Duodenal mucosa (tissue), 2 donors: Measurements from ENCODE around the gene RNF26.
A peak's percentile ranks its signal among the peaks of the same experiment; 100 is the strongest.

ENCODE experiments used
- H3K27ac ChIP-seq: one replicate; pipeline ENCODE4 v1.7.0; 2013; ENCODE audit warnings: low read depth, low read length
- H3K27me3 ChIP-seq, 2 donors: one replicate each; pipeline ENCODE4 v1.7.0; 2013; ENCODE audit warnings: low read length in 2 of 2, control low read depth in 1 of 2; ENCODE audit not compliant: insufficient read depth in 2 of 2, control insufficient read depth in 1 of 2
- H3K36me3 ChIP-seq, 2 donors: one replicate each; pipeline ENCODE4 v1.7.0; 2013; ENCODE audit warnings: low read length in 2 of 2, control low read depth in 1 of 2; ENCODE audit not compliant: insufficient read depth in 2 of 2, control insufficient read depth in 1 of 2
- H3K4me1 ChIP-seq, 2 donors: one replicate each; pipeline ENCODE4 v1.7.0; 2013; ENCODE audit warnings: low read length in 2 of 2, control low read depth in 1 of 2; ENCODE audit not compliant: insufficient read depth in 2 of 2, control insufficient read depth in 1 of 2
- H3K4me3 ChIP-seq, 2 donors: one replicate each; pipeline ENCODE4 v1.7.0; 2013; ENCODE audit warnings: low read length in 2 of 2, low read depth in 1 of 2
- H3K9ac ChIP-seq, 2 donors: one replicate each; pipeline ENCODE4 v1.7.0; 2013; ENCODE audit warnings: low read length in 2 of 2, low read depth in 1 of 2
- H3K9me3 ChIP-seq, 2 donors: one replicate each; pipeline ENCODE4 v1.7.0; 2013; ENCODE audit warnings: low read length in 2 of 2, control low read depth in 1 of 2; ENCODE audit not compliant: control insufficient read depth in 1 of 2

The RNF26 gene

DNA sequence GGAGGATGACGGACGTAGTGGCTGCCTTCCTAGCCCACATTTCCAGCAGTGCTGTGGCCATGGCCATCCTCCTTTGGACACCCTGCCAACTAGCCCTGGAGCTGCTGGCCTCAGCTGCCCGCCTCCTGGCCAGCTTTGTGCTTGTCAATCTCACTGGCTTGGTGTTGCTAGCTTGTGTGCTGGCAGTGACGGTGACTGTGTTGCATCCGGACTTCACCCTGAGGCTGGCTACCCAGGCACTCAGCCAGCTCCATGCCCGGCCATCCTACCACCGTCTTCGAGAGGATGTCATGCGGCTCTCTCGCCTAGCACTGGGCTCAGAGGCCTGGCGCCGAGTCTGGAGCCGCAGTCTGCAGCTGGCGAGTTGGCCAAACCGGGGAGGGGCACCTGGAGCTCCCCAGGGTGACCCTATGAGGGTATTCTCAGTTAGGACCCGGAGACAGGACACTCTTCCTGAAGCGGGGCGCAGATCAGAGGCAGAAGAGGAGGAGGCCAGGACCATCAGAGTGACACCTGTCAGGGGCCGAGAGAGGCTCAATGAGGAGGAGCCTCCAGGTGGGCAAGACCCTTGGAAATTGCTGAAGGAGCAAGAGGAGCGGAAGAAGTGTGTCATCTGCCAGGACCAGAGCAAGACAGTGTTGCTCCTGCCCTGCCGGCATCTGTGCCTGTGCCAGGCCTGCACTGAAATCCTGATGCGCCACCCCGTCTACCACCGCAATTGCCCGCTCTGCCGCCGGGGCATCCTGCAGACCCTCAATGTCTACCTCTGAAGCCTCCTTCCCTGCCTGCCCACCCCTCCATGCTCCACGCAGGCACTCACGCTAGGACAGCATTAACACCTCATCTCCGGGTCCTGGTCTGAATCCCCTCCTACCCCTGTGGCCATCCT lies 1.6 kb downstream of the RNF26 start:
- no peak overlapping the region for H3K27ac ChIP-seq
- no peak overlapping the region for H3K9ac ChIP-seq
- peak overlapping the region; percentile 95 to 98 for H3K4me3 ChIP-seq
- H3K9me3 ChIP-seq, result no peaks in the 10 kb centered on the region
- H3K36me3 ChIP-seq, result peaks cover 0 to 4% of the 10 kb centered on the region in 2 donors
- peaks cover 32 to 52% of the 10 kb centered on the region in 2 donors for H3K4me1 ChIP-seq
- H3K27me3 ChIP-seq, result peaks cover 0 to 3% of the 10 kb centered on the region in 2 donors

DNA sequence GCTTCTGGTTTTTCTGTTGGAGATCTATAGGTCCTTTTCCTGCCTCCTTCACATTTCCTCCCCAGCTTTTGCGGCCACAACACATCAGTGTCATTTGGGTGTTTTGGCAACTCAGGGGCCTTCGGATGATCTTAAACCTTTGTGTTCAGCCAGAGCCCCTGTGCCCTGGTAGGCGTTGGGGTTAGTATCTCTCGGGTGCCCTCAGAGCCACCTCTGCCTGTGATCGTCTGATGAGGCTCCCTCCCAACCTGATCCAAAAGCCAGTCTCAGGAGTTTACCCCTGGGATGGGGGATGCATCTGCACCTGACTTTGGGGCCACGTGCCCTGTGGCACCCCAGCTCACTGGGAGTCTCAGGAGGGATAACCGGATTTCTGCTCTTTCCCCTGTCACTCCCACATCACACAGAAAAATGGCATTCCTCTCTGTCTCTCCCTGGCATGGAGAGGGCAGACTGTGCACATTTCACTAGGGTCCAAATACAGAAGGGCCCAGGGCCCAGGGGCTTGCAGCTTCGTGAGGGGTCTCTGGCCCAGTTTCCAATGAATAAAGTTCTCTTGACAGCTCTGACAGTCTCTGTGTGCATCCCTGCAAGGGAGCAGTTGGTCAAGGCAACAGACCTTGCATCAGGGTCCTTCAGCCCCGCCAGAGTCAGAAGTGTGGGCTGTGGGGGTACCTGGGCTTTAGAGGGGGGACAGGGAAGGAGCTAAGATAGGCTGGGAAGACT lies 2.6 kb downstream of the RNF26 start:
- H3K4me3 ChIP-seq, result no peak overlapping the region
- H3K4me1 ChIP-seq, result peaks cover 38 to 57% of the 10 kb centered on the region in 2 donors
- H3K27me3 ChIP-seq, result peaks cover 0 to 3% of the 10 kb centered on the region in 2 donors
- H3K9ac ChIP-seq, result no peak overlapping the region
- no peaks in the 10 kb centered on the region for H3K9me3 ChIP-seq
- H3K27ac ChIP-seq, result no peak overlapping the region
- peaks cover 0 to 4% of the 10 kb centered on the region in 2 donors for H3K36me3 ChIP-seq

DNA sequence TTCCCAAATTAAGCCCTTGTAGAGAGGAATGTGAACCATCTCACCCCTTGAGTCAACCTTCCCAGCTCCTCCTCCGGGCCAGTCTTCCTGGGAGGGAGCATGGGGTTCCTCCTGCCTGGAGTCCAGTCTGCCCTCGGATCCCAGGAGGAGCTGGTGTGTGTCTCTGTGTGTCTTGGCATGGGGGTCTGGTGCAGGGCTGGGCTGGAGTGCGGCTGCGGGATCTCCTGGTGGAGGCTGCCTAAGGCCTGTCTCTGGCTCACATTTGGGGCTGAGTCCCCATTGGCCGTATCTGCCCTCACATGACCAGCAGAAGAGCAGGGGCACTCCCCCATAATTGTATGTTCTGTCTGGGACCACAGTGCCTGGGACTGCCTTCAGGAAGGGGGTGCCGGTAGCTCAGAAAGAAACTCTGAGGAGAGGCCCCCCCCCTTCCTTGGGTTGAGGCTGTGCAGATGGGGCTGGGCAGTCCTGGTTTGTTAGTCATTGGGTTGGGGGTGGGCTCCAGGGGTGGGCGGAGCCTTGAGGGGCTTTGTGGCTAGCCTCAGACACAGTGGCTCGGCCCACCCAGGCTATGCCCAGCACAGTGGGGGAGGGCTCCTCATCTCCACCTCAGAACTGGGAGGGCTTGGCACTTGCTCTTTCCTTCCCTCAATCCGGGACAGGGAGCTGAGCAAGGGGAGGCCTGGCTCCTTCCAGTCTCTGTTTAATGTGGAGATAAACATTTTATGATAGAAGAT lies 3.4 kb downstream of the RNF26 start:
- Histone ChIP-seq H3K4me3 (no peak overlapping the region), H3K4me1 (peaks cover 38 to 57% of the 10 kb centered on the region in 2 donors), H3K9me3 (no peaks in the 10 kb centered on the region), H3K27me3 (peaks cover 0 to 3% of the 10 kb centered on the region in 2 donors), H3K36me3 (peaks cover 0 to 4% of the 10 kb centered on the region in 2 donors), H3K27ac (peak overlapping the region; percentile 59), H3K9ac (peak overlapping the region in 1 of 2 donors; percentile 25)

DNA sequence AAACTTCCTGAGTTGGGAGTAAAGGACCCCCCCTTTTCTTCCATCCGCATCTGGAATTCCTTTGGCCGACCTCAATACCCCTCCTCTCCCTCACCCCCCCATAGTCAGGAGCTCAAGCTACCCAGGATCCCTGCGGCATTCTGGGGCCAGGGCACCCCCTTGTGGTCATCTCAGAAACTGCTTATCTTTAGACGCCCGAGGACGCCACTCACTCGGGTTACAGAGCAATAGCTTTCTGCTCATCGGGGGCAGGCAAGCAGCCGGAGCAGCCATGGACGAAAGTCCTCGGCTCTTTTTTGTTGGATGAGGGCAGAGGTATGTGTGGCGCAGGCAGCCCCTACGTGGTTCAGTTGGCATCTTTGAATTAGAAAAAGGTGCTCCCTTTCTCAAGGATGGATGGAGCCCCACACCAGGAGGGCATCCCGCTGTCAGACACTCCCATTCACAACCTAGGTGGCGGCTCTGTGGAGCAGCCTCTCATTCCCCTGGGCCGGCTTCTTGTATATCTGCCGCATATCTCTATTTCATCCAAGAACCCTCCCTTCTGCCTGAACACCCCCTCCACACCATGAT lies 4.1 kb downstream of the RNF26 start:
- H3K4me3 ChIP-seq, result no peak overlapping the region
- H3K4me1 ChIP-seq, result peaks cover 38 to 57% of the 10 kb centered on the region in 2 donors
- peaks cover 0 to 4% of the 10 kb centered on the region in 2 donors for H3K36me3 ChIP-seq
- no peak overlapping the region for H3K9ac ChIP-seq
- no peak overlapping the region for H3K27ac ChIP-seq
- no peaks in the 10 kb centered on the region for H3K9me3 ChIP-seq
- peaks cover 0 to 3% of the 10 kb centered on the region in 2 donors for H3K27me3 ChIP-seq

DNA sequence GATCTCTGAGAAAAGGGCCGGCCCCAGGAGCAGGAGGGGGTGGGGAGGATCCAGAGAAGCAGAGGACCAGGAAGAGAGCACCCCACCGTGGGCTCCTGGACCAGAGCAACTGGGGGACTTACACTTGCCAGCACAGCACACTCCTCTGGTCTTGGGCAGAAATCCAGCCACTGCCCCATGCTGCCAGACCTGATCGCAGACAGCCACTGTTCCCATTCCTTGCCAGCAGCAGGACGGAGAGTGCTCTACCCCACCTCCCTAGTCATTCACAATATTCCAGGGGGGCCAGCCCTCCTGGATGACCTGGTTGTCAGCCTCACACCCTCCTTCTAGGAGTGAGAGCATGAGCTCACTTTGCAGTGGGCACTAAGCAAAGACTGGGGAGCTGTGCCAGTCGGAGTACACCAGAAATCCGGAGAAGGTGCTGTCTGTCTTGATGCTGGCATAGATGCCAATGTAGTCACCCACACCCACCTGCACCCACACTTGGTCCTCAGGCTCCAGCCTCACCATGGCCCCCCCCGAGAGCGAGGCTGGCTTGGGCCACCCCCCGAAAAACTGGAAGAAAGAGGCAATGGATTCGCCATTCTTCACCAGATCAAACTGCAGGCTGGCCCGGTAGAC lies 4.8 kb downstream of the RNF26 start:
- H3K27ac ChIP-seq, result peak overlapping the region; percentile 35
- peak overlapping the region; percentile 26 to 57 for H3K9ac ChIP-seq
- peak overlapping the region; percentile 46 to 64 for H3K4me3 ChIP-seq
- H3K36me3 ChIP-seq, result peaks cover 0 to 4% of the 10 kb centered on the region in 2 donors
- no peaks in the 10 kb centered on the region for H3K9me3 ChIP-seq
- H3K4me1 ChIP-seq, result peaks cover 38 to 52% of the 10 kb centered on the region in 2 donors
- peaks cover 0 to 3% of the 10 kb centered on the region in 2 donors for H3K27me3 ChIP-seq

DNA sequence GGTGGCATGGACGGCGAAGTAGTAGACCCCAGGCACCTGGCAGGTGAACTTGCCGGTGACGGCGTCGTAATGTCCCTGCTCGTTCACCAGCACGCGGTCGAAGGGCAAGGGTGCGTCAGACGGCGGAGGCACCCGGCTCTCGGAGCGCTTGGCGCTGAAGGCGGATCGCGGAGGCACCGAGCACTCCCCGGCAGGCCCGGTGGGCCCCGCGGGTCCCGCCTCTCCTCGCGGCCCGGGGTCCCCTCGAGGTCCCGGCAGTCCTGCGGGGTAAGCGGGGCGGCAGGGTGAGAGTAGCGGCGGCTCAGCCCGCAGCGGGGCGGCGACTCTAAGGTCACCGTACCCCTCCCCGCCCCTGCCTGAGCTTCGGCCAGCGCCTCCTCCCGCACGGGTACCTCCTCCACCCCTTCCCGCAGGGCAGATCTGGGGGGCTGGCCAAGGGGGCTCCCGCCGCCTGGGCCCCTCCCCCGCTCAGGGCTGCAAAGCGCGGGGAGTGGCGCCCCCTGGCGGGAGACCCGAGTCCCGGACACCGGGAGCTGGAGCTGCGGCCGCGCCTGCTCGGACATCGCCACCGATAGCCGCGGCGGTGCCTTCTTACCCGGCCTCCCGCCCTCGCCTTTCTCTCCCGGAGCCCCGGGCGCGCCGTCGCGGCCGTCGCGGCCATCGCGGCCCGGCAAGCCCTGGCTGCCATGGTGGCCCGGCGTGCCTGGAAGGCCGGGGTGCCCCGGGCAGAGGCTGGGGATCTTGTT lies 5.4 kb downstream of the RNF26 start:
- Histone ChIP-seq H3K4me1 (peaks cover 38 to 49% of the 10 kb centered on the region in 2 donors), H3K4me3 (peak overlapping the region; percentile 46 to 64), H3K27me3 (peaks cover 0 to 3% of the 10 kb centered on the region in 2 donors), H3K27ac (peak overlapping the region; percentile 76), H3K9me3 (no peaks in the 10 kb centered on the region), H3K9ac (peak overlapping the region; percentile 40 to 57), H3K36me3 (peaks cover 0 to 4% of the 10 kb centered on the region in 2 donors)

DNA sequence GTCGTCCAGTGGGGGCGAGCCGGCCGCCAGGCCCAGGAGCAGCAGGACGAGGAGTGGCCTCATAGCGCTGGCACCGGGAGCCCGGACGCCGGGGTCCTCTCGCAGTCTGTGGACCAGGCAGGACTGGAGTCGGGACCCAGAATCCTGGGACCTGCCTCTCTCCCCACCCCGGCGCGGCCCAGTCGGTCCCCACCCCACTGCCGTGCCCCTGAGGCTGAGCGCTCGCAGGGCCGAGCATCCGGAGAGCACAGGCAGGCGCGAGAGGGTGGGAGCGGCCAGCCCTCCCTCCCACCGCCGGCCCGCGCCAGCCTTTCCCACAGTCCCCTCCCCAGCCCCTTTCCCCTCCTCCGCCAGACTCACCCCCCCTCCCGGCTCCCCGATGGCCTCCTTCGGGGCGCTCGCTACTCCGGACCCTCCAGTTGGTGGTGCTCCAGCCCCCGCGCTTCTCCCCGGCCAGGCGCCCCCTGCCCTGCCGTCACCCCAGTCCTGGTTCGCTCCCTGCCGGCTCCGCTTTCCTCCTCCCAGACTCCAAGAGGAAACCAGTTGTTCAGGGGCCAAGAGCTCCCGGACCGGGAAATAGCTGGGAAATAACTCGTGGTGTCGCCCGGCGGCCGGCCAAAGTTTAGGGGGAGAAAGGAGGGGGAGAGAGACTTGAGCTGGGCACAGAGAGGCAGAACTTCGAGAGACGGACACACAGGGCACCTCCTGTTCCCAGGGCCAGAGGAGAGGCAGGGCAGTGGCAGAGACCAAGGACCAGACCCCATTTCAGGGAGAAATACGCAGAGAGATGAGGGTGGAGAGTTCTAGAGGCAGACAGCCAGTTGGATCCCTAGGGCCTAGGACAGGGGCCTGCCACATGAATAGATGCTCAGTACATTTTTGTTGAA lies 6.3 kb downstream of the RNF26 start, which contains the start of gene C1QTNF5:
TSS of gene C1QTNF5 (minus strand) at position 549 of the 887 bp plus-strand sequence. CDS start at position 63, 486 bp downstream.
- H3K27me3 ChIP-seq, result peaks cover 0 to 9% of the 10 kb centered on the region in 2 donors
- H3K4me3 ChIP-seq, result peak within 1 kb of the TSS; percentile 46 to 64
- peak within 1 kb of the TSS; percentile 40 to 57 for H3K9ac ChIP-seq
- peak within 1 kb of the TSS; percentile 76 for H3K27ac ChIP-seq
- no peaks in the 10 kb centered on the region for H3K9me3 ChIP-seq
- H3K36me3 ChIP-seq, result peaks cover 0 to 4% of the 10 kb centered on the region in 2 donors
- H3K4me1 ChIP-seq, result peaks cover 31 to 41% of the 10 kb centered on the region in 2 donors

DNA sequence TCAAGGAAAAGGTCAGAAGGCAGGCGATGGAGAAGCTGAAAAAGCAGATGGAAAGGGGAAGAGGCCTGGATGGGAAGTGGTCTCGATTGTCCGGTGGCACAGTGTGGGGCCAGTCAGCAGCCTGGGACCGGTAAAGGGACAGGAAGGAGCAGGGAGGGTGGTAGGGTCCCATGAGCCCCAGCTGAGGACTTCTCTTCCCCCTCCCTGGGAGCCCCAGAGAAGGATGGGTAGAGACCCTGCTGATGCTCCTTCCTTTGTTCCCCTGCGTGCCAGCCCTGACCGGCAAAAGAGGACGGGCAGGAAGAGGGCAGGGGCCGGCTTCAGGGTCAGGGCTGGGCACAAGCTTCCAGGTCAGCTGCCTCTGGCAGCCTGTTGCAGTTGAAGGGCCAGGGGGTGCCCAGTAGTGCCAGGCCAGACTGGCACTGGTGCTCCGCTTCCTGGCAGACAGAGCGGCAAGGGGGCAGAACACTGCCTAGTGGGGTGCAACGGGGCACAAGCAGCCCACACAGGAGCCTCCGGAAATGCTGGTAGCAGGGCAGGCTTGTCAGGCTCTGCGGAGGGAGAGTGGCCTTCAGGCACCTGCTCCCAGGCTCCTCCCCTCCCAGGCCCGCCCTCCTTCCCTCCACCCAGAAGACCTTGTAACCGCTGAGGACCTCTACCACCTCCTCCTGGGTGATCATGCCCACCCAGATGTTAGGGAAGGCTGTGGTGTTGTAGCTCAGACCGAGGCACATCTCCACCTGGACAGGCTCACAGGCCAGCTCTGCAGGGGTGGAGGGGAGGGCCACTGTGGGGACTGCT lies 7.1 kb downstream of the RNF26 start:
- no peaks in the 10 kb centered on the region for H3K9me3 ChIP-seq
- H3K9ac ChIP-seq, result no peak overlapping the region
- peaks cover 28 to 34% of the 10 kb centered on the region in 2 donors for H3K4me1 ChIP-seq
- H3K27me3 ChIP-seq, result peaks cover 0 to 9% of the 10 kb centered on the region in 2 donors
- no peaks in the 10 kb centered on the region for H3K36me3 ChIP-seq
- peak overlapping the region; percentile 23 for H3K27ac ChIP-seq
- H3K4me3 ChIP-seq, result peak overlapping the region in 1 of 2 donors; percentile 46
